ENCODE data around the gene UBE2F.

UBE2F gene

GRCh38 chr2:238082827-238083226 is 116.0 kb downstream of the UBE2F start:
- no peak for DNase-seq

- DNase-seq = no peak
Observed at GRCh38 chr2:238083919-238084318, 117.1 kb downstream of the UBE2F start.

GRCh38 chr2:238084761-238085160 is 117.9 kb downstream of the UBE2F start:
- no peak for DNase-seq

- no peak for DNase-seq
Observed at GRCh38 chr2:238085899-238086298, 119.1 kb downstream of the UBE2F start.

- DNase-seq = no peak
Observed at GRCh38 chr2:238087211-238087610, 120.4 kb downstream of the UBE2F start.

GRCh38 chr2:238090887-238091286 is 124.1 kb downstream of the UBE2F start:
- DNase-seq = no peak

GRCh38 chr2:238091436-238092060 is 124.7 kb downstream of the UBE2F start:
- no peak for DNase-seq

Data from central memory CD4-positive, alpha-beta T cell (primary cell).